ENCODE measurements around the gene OR56A1.

The OR56A1 gene

DNA sequence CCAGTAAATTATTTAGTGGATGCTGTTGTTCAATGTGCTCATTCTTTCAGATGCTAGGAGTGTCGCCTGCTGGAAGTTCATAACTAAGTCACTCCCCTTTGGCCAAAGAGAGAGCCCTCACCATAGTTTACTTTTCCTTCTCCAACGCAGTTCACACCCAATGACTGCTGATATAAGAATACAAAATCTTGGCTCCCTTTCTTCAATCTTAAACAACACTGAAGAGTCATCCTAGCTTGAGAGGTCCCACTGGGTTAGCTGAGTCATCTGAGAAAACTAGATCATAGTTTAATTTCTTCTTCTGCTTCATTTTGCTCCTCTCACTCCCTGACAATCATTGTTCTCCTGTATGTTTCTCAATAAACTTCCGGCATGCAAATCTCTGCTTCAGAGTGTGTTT is 38.4 kb downstream of the OR56A1 start:
- in situ Hi-C loops (cut with HindIII; ENCODE audit: low sequenced_read_pairs), result no loop called here

- in situ Hi-C loops (cut with HindIII; ENCODE audit: low sequenced_read_pairs), result no loop called here
Observed at GRCh38 chr11:5989203-5989602, 41.4 kb downstream of the OR56A1 start.

DNA sequence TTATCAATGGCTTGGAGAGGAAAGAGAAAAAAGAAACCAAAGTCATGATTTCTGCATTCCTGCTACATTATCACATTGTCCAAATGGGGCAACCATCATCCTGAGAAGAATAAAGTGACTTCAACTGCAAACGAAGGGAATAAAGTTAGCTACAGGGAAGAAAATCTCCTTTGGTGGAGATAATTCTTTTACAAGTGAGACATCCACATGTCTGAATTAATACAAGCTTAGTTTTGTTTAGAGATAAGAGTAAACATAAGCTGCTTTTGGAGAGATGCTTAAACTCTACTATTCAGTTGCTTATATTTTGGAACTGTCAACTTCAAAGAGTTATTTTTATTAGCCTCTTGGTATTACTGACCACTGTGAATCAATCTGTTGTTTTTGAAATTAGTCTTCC is 43.7 kb downstream of the OR56A1 start, which contains the start of gene OR52L1:
TSS of gene OR52L1 (minus strand) at position 101 of the 400 bp plus-strand sequence. CDS start at position 46, 55 bp downstream.
- in situ Hi-C loops (cut with HindIII; ENCODE audit: low sequenced_read_pairs), result no loop called here

DNA sequence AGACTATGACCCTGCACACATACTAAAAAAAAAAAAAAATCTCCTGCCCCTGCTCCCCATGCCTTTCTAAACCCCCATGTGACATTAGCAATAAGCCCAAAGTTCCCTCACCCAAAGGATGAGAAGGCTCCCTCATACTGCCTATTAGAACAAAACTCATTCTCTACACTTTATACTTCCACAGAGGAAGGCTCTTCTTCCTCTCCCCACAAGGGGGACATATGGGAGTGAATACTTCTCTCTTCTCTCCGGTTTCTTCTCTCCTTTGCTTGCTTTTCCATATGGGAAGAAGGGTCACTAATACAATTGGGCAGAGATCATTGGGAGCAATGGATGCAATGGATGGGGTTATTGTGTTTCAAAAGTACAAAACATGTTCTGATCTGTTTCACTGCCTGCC is 47.1 kb downstream of the OR56A1 start:
- in situ Hi-C loops (cut with HindIII; ENCODE audit: low sequenced_read_pairs), result no loop called here

DNA sequence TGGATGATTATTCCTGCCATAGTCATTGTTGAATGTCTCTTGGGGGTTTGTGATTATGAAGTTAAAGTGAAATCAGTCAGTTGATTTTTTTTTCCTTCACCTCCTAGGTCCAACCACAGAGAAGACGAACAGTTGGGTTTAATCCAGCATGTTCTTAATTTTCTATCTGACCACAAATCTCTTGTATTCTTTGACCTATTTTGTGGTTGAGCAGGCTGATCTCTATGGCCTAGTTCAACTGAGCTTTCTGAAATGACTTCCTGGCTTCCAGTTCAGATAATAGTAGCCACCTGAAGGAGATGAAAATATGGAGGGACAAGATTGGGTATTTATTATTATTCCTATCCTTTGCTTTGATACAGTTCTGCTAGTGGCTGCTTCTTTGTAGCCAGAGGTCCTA is 57.0 kb downstream of the OR56A1 start:
- in situ Hi-C loops (cut with HindIII; ENCODE audit: low sequenced_read_pairs), result no loop called here

Data from endothelial cell of hepatic sinusoid (primary cell).